GM12891 (cell line): ENCODE results near the gene PIK3R4.

Experiments
- POLR2A ChIP-seq: IDR thresholded peaks from 2 replicates; pipeline ENCODE4 v1.6.1; 2011; ENCODE audit warnings: low read depth, low read length, control low read depth
- TAF1 ChIP-seq: IDR thresholded peaks from 2 replicates; pipeline ENCODE4 v1.6.1; 2011; ENCODE audit warnings: low read depth, low read length, control low read depth

DNA sequence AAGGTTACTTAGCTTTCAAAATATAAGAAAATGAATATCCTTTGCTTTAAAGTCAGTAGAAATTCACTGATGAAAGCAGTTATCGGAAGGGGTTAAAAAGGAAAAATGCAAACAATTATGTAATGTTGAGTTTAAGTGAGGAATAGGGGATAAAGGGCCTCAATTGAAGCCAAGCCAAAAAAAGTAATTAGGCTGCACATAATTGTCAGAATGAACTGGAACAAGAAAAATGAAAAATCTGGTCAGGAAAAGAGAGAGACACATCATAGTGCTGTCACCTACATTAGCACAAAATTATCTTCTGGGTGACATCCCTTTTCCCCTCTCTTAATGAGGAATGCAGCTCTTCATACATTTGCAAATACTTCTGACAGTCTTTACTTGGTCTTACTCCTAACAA lies 48.8 kb upstream of the PIK3R4 start:
- TF ChIP-seq POLR2A (no peak), TAF1 (no peak)
